Ishikawa (cell line): Measurements from ENCODE around the gene EPAS1.

ENCODE experiments used
- CEBPB ChIP-seq: IDR thresholded peaks from 2 replicates; pipeline ENCODE4 v1.6.1; 2012
- CREB1 ChIP-seq: IDR thresholded peaks from 2 replicates; pipeline ENCODE4 v1.6.1; 2012; ENCODE audit warnings: low read depth
- EGR1 ChIP-seq: IDR thresholded peaks from 2 replicates; pipeline ENCODE4 v1.6.1; 2012
- TAF1 ChIP-seq: IDR thresholded peaks from 2 replicates; pipeline ENCODE4 v1.6.1; 2012; ENCODE audit warnings: low read depth, mild to moderate bottlenecking
- YY1 ChIP-seq: IDR thresholded peaks from 2 replicates; pipeline ENCODE4 v1.6.1; 2012; ENCODE audit warnings: low read depth

- TF ChIP-seq YY1 (no peak), TAF1 (no peak), CREB1 (no peak), CEBPB (no peak), EGR1 (no peak)
Observed at GRCh38 chr2:46328291-46328690, 31.1 kb downstream of the EPAS1 start.
